HCT116 (cell line): ENCODE results near the gene EDDM3A. TPM values are rescaled to one million over a fixed set of nuclear protein-coding genes. Genes with fewer than 3 reads are reported as not detected.
"Not testable (repeated sequence)": the region's sequence is repeated elsewhere in the genome, so short reads cannot be mapped to it uniquely, and the experiment has no call there.

Experiments used
- ATAC-seq: fragments of 200-7000 bp; cut with Tn5 transposase; 2 replicates; pipeline ENCODE4 v1.9.1; 2020; ENCODE audit warnings: mild to moderate bottlenecking, moderate library complexity
- BruUV-seq: library from RNA; stranded (reverse); fragments of 400-500 nt; replicated peaks from 2 replicates; lab custom pipeline; 2021; lab: Mats Ljungman, UMichigan
- CTCF ChIA-PET: fragments of 300-600 bp; sonication (Branson Sonifier 250); formaldehyde crosslinking; loops from one replicate; lab custom pipeline; 2021; ENCODE audit warnings: antibody characterized with exemption; lab: Charles Lee
- POLR2A ChIA-PET: fragments of 300-600, 350-600 bp; sonication (Branson Sonifier 250); formaldehyde crosslinking; loops from one replicate; lab custom pipeline; 2021; ENCODE audit warnings: antibody characterized with exemption; lab: Charles Lee
- RAD21 ChIA-PET, 2 experiments: fragments of 300-600 bp; sonication (Branson Sonifier 250); formaldehyde crosslinking; loops; one replicate each; lab custom pipeline; 2023; ENCODE audit warnings: low total read pairs in 2 of 2; ENCODE audit not compliant: uncharacterized antibody in 2 of 2, unreplicated experiment in 2 of 2, low non-redundant PET in 1 of 2; lab: Charles Lee
- DNase-seq: peaks from one replicate; pipeline ENCODE4 v3.0.0-alpha.2; 2010; ENCODE audit warnings: low read depth, low spot score
- H2AFZ ChIP-seq: fragments of 200-600 bp; shearing (Covaris generic), sonication (generic); 2 replicates; pipeline ENCODE4 v1.6.1; 2017; ENCODE audit warnings: low read depth, mixed run types, mixed read lengths, antibody characterized with exemption, low read length; ENCODE audit not compliant: poor library complexity, severe bottlenecking
- H3K27ac ChIP-seq: 2 replicates; pipeline ENCODE4 v1.5.1; 2012; ENCODE audit warnings: low read depth, low read length
- H3K27me3 ChIP-seq: fragments of 200-600 bp; sonication (generic); 2 replicates; pipeline ENCODE4 v1.6.1; 2016; ENCODE audit warnings: mixed run types, low read length, mixed read lengths; ENCODE audit not compliant: insufficient read depth
- H3K36me3 ChIP-seq, 2 experiments: fragments of 200-500 bp in 1 of 2; fragments of 200-600 bp in 1 of 2; sonication (Bioruptor generic) in 1 of 2; sonication (generic) in 1 of 2; 2 replicates each; pipeline versions ENCODE4 v1.5.1 to v1.6.1; 2014 to 2016; ENCODE audit warnings: low read length in 2 of 2, inconsistent platforms in 1 of 2, mixed read lengths in 1 of 2, mixed run types in 1 of 2; ENCODE audit not compliant: insufficient read depth in 2 of 2, control insufficient read depth in 1 of 2
- H3K4me1 ChIP-seq, 2 experiments: fragments of 200-600 bp in 1 of 2; sonication (generic) in 1 of 2; 2 replicates each; pipeline versions ENCODE4 v1.5.1 to v1.6.1; 2012 to 2017; ENCODE audit warnings: low read length in 2 of 2, inconsistent platforms in 1 of 2, mild to moderate bottlenecking in 1 of 2, mixed read lengths in 1 of 2, mixed run types in 1 of 2, moderate library complexity in 1 of 2; ENCODE audit not compliant: insufficient read depth in 2 of 2, control insufficient read depth in 1 of 2
- H3K4me2 ChIP-seq: fragments of 200-600 bp; sonication (generic); 2 replicates; pipeline ENCODE4 v1.6.1; 2017; ENCODE audit warnings: mixed run types, low read length, mixed read lengths
- H3K4me3 ChIP-seq, 2 experiments: fragments of 200-600 bp in 1 of 2; sonication (generic) in 1 of 2; replicated peaks in 1 of 2; 2 replicates each; pipeline ENCODE4 v1.5.1; 2011 to 2016; ENCODE audit warnings: low read length in 2 of 2, control low read depth in 1 of 2, low read depth in 1 of 2, mild to moderate bottlenecking in 1 of 2, mixed read lengths in 1 of 2, mixed run types in 1 of 2
- H3K79me2 ChIP-seq: fragments of 200-600 bp; sonication (generic); 2 replicates; pipeline ENCODE4 v1.6.1; 2017; ENCODE audit warnings: mild to moderate bottlenecking, mixed run types, low read length, moderate library complexity, mixed read lengths; ENCODE audit not compliant: insufficient read depth
- H3K9ac ChIP-seq: fragments of 200-600 bp; sonication (generic); 2 replicates; pipeline ENCODE4 v1.6.1; 2016; ENCODE audit warnings: low read length, mixed read lengths
- H3K9me2 ChIP-seq: fragments of 200-600 bp; sonication (generic), shearing (Covaris generic); 2 replicates; pipeline ENCODE4 v1.6.1; 2017; ENCODE audit warnings: mixed run types, mild to moderate bottlenecking, moderate library complexity; ENCODE audit not compliant: insufficient read depth
- H3K9me3 ChIP-seq, 2 experiments: fragments of 200-500 bp in 1 of 2; fragments of 200-600 bp in 1 of 2; sonication (Bioruptor generic) in 1 of 2; sonication (generic) in 1 of 2; 2 replicates each; pipeline ENCODE4 v1.6.1; 2014 to 2017; ENCODE audit warnings: low read length in 2 of 2, mixed read lengths in 2 of 2, inconsistent platforms in 1 of 2, low read depth in 1 of 2, mild to moderate bottlenecking in 1 of 2, mixed run types in 1 of 2, moderate library complexity in 1 of 2; ENCODE audit not compliant: control insufficient read depth in 1 of 2, insufficient read depth in 1 of 2
- H4K20me1 ChIP-seq: fragments of 200-600 bp; sonication (generic), shearing (Covaris generic); 2 replicates; pipeline ENCODE4 v1.6.1; 2017; ENCODE audit warnings: mixed run types, mild to moderate bottlenecking, moderate library complexity; ENCODE audit not compliant: insufficient read depth
- CBX3 ChIP-seq: IDR thresholded peaks from 2 replicates; pipeline ENCODE4 v1.6.1; 2012; ENCODE audit warnings: low read depth
- CEBPB ChIP-seq: IDR thresholded peaks from 2 replicates; pipeline ENCODE4 v1.6.1; 2012; ENCODE audit warnings: low read depth
- EZH2 ChIP-seq: fragments of 200-600 bp; sonication (generic); IDR thresholded peaks from 2 replicates; pipeline ENCODE4 v1.6.1; 2017; ENCODE audit warnings: antibody characterized with exemption, mixed run types
- EZH2phosphoT487 ChIP-seq: fragments of 200-600 bp; IDR thresholded peaks from 2 replicates; pipeline ENCODE4 v1.6.1; 2018; ENCODE audit warnings: antibody characterized with exemption, borderline replicate concordance
- FOSL1 ChIP-seq: IDR thresholded peaks from 2 replicates; pipeline ENCODE4 v1.6.1; 2012; ENCODE audit warnings: low read depth
- JUND ChIP-seq: IDR thresholded peaks from 2 replicates; pipeline ENCODE4 v1.6.1; 2012
- MAX ChIP-seq: IDR thresholded peaks from 2 replicates; pipeline ENCODE4 v1.6.1; 2012
- POLR2A ChIP-seq: IDR thresholded peaks from 2 replicates; pipeline ENCODE4 v1.7.0; 2011; ENCODE audit warnings: borderline replicate concordance; ENCODE audit not compliant: insufficient read depth, insufficient read length; ENCODE audit errors: extremely low read depth
- RAD21 ChIP-seq: IDR thresholded peaks from 2 replicates; pipeline ENCODE4 v1.6.1; 2012; ENCODE audit warnings: low read depth, mild to moderate bottlenecking
- SIN3A ChIP-seq: IDR thresholded peaks from 2 replicates; pipeline ENCODE4 v1.6.1; 2012; ENCODE audit warnings: low read depth
- YY1 ChIP-seq: IDR thresholded peaks from 2 replicates; pipeline ENCODE4 v1.6.1; 2011; ENCODE audit warnings: low read length, low read depth, moderate library complexity, mild to moderate bottlenecking; ENCODE audit not compliant: insufficient replicate concordance; ENCODE audit errors: extremely low read depth
- ZFX ChIP-seq: fragments of 450-650 bp; IDR thresholded peaks from 2 replicates; pipeline ENCODE4 v1.6.1; 2017
- ZNF274 ChIP-seq: fragments of 200-500 bp; sonication (Bioruptor generic); IDR thresholded peaks from 2 replicates; pipeline ENCODE4 v1.6.1; 2014; ENCODE audit warnings: mild to moderate bottlenecking, low read depth, low read length, inconsistent platforms
- intact Hi-C: fragments of 100-400 bp; cut with micrococcal nuclease; formaldehyde crosslinking; loops from 2 replicates; pipeline ENCODE4 v1.10.0; 2022
- total RNA-seq: library from RNA; stranded (reverse); gene quantifications from one replicate; pipeline ENCODE4 v1.2.1, GENCODE V29; 2021; ENCODE audit not compliant: unreplicated experiment

Gene EDDM3A
- total RNA-seq, 1 experiment from 2014 or later: not detected

GRCh38 chr14:20738292-20738691, 7.4 kb upstream of the EDDM3A start:
- H3K79me2 ChIP-seq, H3K9me3 ChIP-seq, H3K4me2 ChIP-seq, intact Hi-C loops, H3K27ac ChIP-seq, RAD21 ChIA-PET, ATAC-seq, H3K27me3 ChIP-seq, H3K36me3 ChIP-seq, H3K9me2 ChIP-seq, H3K4me1 ChIP-seq, DNase-seq, H3K4me3 ChIP-seq, BruUV-seq, H4K20me1 ChIP-seq, POLR2A ChIA-PET, H3K9ac ChIP-seq, H2AFZ ChIP-seq: not testable (repeated sequence)
- CTCF ChIA-PET: interaction anchor here (1.6 kb wide), 1 partner anchor 20 kb away, joined by 3 read pairs; no protein-coding TSS in a partner anchor

- no peaks in the 10 kb centered on the region for H3K27me3 ChIP-seq
- H3K79me2 ChIP-seq: no peaks in the 10 kb centered on the region
- H3K9me3 ChIP-seq: no peaks in the 10 kb centered on the region
- intact Hi-C loops: no loop called here
- DNase-seq: no peak
- no peak for TF ChIP-seq SIN3A
- TF ChIP-seq, all 23 proteins: peak for 0
- Histone ChIP-seq H3K4me1 (no peaks in the 10 kb centered on the region), H3K9me2 (no peaks in the 10 kb centered on the region), H3K4me2 (no peak overlapping the region), H4K20me1 (no peaks in the 10 kb centered on the region), H3K36me3 (no peaks in the 10 kb centered on the region), H3K4me3 (no peak overlapping the region), H2AFZ (no peak overlapping the region), H3K9ac (no peak overlapping the region), H3K27ac (no peak overlapping the region)
- RAD21 ChIA-PET: no interaction called here
- CTCF ChIA-PET: no interaction called here
- no TSS peak for BruUV-seq
- no peak for ATAC-seq
- POLR2A ChIA-PET: no interaction called here
Measured at GRCh38 chr14:20742132-20742531, 3.6 kb upstream of the EDDM3A start.

GRCh38 chr14:20743556-20743955, 2.1 kb upstream of the EDDM3A start:
- ATAC-seq (no peak), DNase-seq (no peak)
- no peaks in the 10 kb centered on the region for H3K79me2 ChIP-seq
- no peaks in the 10 kb centered on the region for H3K9me2 ChIP-seq
- no peak overlapping the region for H3K4me3 ChIP-seq
- CTCF ChIA-PET: no interaction called here
- no peaks in the 10 kb centered on the region for H3K36me3 ChIP-seq
- no peak overlapping the region for H3K4me2 ChIP-seq
- no TSS peak for BruUV-seq
- no peaks in the 10 kb centered on the region for H3K27me3 ChIP-seq
- POLR2A ChIA-PET: no interaction called here
- no peaks in the 10 kb centered on the region for H4K20me1 ChIP-seq
- no peak overlapping the region for H3K9ac ChIP-seq
- no peaks in the 10 kb centered on the region for H3K4me1 ChIP-seq
- RAD21 ChIA-PET: no interaction called here
- intact Hi-C loops: no loop called here
- H3K27ac ChIP-seq: no peak overlapping the region
- H2AFZ ChIP-seq: no peak overlapping the region
- no peaks in the 10 kb centered on the region for H3K9me3 ChIP-seq
- TF ChIP-seq YY1 (no peak), FOSL1 (no peak), POLR2A (no peak), MAX (no peak), RAD21 (no peak), CEBPB (no peak), CBX3 (no peak), JUND (no peak), ZFX (no peak), EZH2 (no peak), EZH2phosphoT487 (no peak), ZNF274 (no peak)
